Fibroblast of the aortic adventitia (primary cell): ENCODE results near the gene MXD4. TPM values are rescaled to one million over a fixed set of nuclear protein-coding genes. Genes with fewer than 3 reads are reported as not detected.

ENCODE experiments used
- DNase-seq: peaks from one replicate; pipeline ENCODE4 v3.0.0-alpha.2; 2010; ENCODE audit warnings: low read depth
- H3K4me3 ChIP-seq: 2 replicates; pipeline ENCODE4 v1.5.1; 2011; ENCODE audit warnings: low read depth, mild to moderate bottlenecking, control low read depth, low read length, moderate library complexity
- CTCF ChIP-seq: IDR thresholded peaks from 2 replicates; pipeline ENCODE4 v1.5.1; 2011; ENCODE audit warnings: mild to moderate bottlenecking, low read length, control low read depth, inconsistent platforms; ENCODE audit not compliant: insufficient read depth
- total RNA-seq: library from RNA; depleted of rRNA; stranded (reverse); fragments of >200 nt; gene quantifications from 2 replicates; pipeline ENCODE4 v1.2.3, GENCODE V29; 2012; ENCODE audit warnings: low replicate concordance

MXD4 gene
- total RNA-seq, 1 donor, result 43.5 TPM

- H3K4me3 ChIP-seq, result no peak overlapping the region
- no peak for TF ChIP-seq CTCF
- DNase-seq, result no peak
Observed at GRCh38 chr4:2270341-2271165, 8.6 kb upstream of the MXD4 start.

DNA sequence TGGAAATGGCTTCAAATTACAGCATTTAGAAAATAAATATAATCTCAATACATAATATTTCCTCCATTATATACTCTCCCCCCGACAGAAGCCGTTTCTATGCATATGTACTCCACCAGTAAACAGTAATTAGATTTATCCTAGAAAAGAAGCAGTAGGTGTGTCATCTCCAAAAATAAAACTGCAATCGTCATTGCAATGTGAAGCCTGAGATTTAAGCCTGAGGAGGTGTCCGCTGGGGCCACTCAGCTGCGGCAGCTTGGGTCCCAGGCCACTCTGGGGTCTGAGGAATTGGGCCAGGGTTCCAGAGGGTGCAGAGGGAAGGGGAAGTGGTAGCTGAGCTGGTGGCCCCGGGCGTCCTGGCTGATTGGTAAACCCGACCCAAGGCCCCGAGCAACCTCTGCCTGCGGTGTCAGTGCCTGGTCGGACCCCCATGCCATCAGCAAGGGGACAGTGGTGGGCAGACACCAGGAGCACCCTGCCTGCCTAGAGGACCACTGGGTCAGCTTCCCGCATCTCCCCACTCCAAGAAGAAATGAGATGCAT is 7.8 kb upstream of the MXD4 start:
- no peak for DNase-seq
- no peak overlapping the region for H3K4me3 ChIP-seq
- no peak for TF ChIP-seq CTCF

DNA sequence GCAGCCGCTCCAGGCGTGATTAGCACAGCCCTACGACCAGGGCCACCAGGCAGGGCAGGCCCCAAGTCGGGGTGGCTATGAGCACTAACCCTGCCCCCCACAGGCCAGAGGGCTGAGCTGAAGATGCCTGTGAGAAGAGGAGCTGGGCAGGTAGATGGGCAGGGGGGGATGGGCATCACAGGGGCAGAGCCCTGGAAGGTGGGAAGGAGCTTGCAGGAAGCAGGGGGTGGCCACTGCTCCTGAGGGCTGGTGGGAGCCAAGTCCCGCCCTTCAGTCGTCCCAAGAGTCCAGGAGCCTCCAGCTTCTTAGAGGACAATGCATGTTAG is 7.3 kb upstream of the MXD4 start:
- no peak for TF ChIP-seq CTCF
- H3K4me3 ChIP-seq, result no peak overlapping the region
- no peak for DNase-seq

DNA sequence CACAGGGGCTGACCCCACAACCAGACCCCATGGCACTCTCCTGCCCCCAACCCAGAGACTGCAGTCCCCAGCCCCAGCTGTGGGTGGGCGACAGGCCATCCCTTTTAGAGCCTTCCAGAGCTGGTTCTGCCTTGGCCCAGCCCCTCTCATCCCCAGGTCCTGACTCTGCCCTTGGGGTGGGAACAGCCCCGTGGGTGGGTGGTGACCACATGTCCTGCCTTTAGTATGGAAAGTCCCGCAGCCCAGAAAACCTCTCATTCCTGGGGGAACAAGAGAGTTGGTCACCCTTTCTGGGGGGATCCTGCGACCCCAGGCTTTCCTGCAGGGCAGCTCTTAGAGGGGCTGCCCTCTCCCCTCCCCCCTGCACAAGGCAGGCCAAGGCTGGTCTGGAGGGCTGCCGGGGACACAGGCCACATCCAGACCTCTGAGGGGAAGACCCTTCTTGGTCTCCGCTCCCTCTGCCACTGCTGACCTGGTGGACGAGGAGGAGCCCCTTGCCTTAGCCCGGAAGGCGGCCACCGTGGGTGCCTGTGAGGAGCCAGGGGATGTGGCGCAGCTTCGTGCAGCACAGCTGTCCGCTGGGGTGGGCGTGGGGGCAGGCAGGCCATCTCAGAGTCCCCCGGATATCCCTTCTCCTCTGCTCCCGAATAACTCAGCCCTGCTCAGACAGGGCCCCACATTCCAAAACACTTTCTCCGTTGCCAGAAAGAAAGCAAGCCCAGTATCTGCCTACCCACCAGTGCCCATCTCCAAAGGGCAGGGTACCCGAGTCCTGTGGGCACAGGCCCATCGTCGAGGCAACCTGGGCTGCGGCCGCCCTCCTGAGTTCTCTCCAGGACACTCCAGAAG is 6.7 kb upstream of the MXD4 start:
- DNase-seq, result no peak
- no peak for TF ChIP-seq CTCF
- no peak overlapping the region for H3K4me3 ChIP-seq

DNA sequence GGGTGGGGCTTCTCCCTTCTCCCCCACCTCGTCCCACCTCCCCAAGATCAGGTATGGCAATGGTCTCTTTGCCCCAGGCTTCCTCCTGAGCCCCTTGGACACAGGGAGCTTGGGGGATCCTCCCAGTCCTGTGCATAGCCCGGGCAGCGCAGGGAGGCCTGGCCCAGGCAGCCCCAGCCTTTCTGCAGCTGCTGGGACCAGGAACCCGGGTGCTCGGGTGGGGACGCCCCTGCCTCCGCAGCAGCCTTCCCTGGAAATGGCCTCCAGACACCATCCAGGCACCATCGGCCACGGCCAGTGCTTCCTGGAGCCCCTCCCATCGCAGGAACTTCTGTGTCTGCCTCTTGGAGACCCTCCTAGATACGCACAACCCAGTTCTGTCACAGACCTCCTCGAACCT is 5.9 kb upstream of the MXD4 start:
- no peak overlapping the region for H3K4me3 ChIP-seq
- no peak for DNase-seq
- no peak for TF ChIP-seq CTCF

DNA sequence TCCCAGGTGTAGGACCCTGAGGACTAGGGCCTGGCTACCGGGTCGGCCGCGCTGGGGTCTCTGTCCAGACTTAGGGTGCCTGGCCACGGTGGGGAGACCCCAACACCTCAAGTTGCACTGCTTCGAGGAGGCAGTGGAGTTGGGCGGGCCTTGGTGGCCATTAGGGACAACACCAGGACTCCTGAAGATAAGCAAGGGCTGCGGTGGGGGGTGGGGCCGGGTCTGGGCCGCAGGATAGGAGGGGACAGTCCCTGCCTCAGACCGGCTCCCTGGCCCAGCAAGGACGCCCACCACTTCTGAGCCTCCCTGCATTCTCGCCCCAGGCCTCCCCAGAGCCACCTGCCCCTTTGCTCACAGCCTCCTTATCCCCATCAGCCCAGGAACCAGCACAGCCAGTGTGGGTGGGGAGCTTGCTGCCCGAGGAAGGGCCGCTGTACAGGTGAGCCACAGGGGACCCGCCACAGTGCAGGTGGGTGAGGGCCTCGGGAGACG is 5.5 kb upstream of the MXD4 start:
- H3K4me3 ChIP-seq, result no peak overlapping the region
- TF ChIP-seq CTCF, result no peak
- DNase-seq, result no peak
